ENCODE measurements around the gene BHLHE40. TPM values are rescaled to one million over a fixed set of nuclear protein-coding genes. Genes with fewer than 3 reads are reported as not detected.

Gene BHLHE40
- total and polyA plus RNA-seq, 2 experiments from 2014 or later, result 67.1 to 116 TPM

- H3K9me3 ChIP-seq (ENCODE audit: low read depth), result no peaks in the 10 kb centered on the region
- WGBS (ENCODE audit: low lambda C conversion rate, missing lambda C conversion rate), result 93% methylated on average over 4 of the region's 4 CpGs
- H3K27me3 ChIP-seq, result no peaks in the 10 kb centered on the region
- H3K4me2 ChIP-seq, result no peak overlapping the region
- H3K36me3 ChIP-seq (replicated peaks; ENCODE audit: insufficient read depth, low read depth), result no peaks in the 10 kb centered on the region
- H2AFZ ChIP-seq, result no peak overlapping the region
- TF ChIP-seq EZH2phosphoT487 (IDR thresholded peaks at IDR 0.05; ENCODE audit: low read depth, severe bottlenecking, unreplicated experiment) (no peak), CTCF (IDR thresholded peaks at IDR 0.05; ENCODE audit: poor library complexity) (no peak), EZH2 (IDR thresholded peaks at IDR 0.05; ENCODE audit: borderline replicate concordance) (no peak)
- H3K79me2 ChIP-seq, result no peaks in the 10 kb centered on the region
- no peaks in the 10 kb centered on the region for H3K9me2 ChIP-seq (replicated peaks; ENCODE audit: insufficient read depth)
- H3K4me1 ChIP-seq (ENCODE audit: insufficient read depth), result peaks cover 7% of the 10 kb centered on the region
- H3K4me3 ChIP-seq, result no peak overlapping the region
- no peak for DNase-seq (ENCODE audit: low spot score)
- H4K20me1 ChIP-seq (ENCODE audit: insufficient read depth, poor library complexity, severe bottlenecking), result no peaks in the 10 kb centered on the region
- H3K27ac ChIP-seq, result no peak overlapping the region
Observed at GRCh38 chr3:4993276-4994143, 14.3 kb downstream of the BHLHE40 start.

- Histone ChIP-seq H2AFZ (no peak overlapping the region), H3K9me2 (replicated peaks; ENCODE audit: insufficient read depth) (no peaks in the 10 kb centered on the region), H3K9me3 (ENCODE audit: low read depth) (no peaks in the 10 kb centered on the region), H3K27me3 (no peaks in the 10 kb centered on the region), H3K27ac (no peak overlapping the region), H3K36me3 (replicated peaks; ENCODE audit: insufficient read depth, low read depth) (no peaks in the 10 kb centered on the region), H3K79me2 (no peaks in the 10 kb centered on the region), H4K20me1 (ENCODE audit: insufficient read depth, poor library complexity, severe bottlenecking) (no peaks in the 10 kb centered on the region), H3K4me3 (no peak overlapping the region), H3K4me1 (ENCODE audit: insufficient read depth) (peaks cover 7% of the 10 kb centered on the region), H3K4me2 (no peak overlapping the region)
- DNase-seq (ENCODE audit: low spot score), result no peak
- TF ChIP-seq EZH2 (IDR thresholded peaks at IDR 0.05; ENCODE audit: borderline replicate concordance) (no peak), EZH2phosphoT487 (IDR thresholded peaks at IDR 0.05; ENCODE audit: low read depth, severe bottlenecking, unreplicated experiment) (no peak), CTCF (IDR thresholded peaks at IDR 0.05; ENCODE audit: poor library complexity) (no peak)
Observed at GRCh38 chr3:4994144-4994730, 15.0 kb downstream of the BHLHE40 start.

GRCh38 chr3:4994823-4995499 lies 15.7 kb downstream of the BHLHE40 start:
- Histone ChIP-seq H3K4me1 (ENCODE audit: insufficient read depth) (peaks cover 7% of the 10 kb centered on the region), H3K9me2 (replicated peaks; ENCODE audit: insufficient read depth) (no peaks in the 10 kb centered on the region), H3K36me3 (replicated peaks; ENCODE audit: insufficient read depth, low read depth) (no peaks in the 10 kb centered on the region), H3K4me3 (no peak overlapping the region), H4K20me1 (ENCODE audit: insufficient read depth, poor library complexity, severe bottlenecking) (no peaks in the 10 kb centered on the region), H3K9me3 (ENCODE audit: low read depth) (no peaks in the 10 kb centered on the region), H3K27me3 (no peaks in the 10 kb centered on the region), H3K79me2 (no peaks in the 10 kb centered on the region), H3K4me2 (no peak overlapping the region), H2AFZ (no peak overlapping the region), H3K27ac (no peak overlapping the region)
- WGBS (ENCODE audit: low lambda C conversion rate, missing lambda C conversion rate), result 83% methylated on average over 11 of the region's 11 CpGs
- TF ChIP-seq EZH2phosphoT487 (IDR thresholded peaks at IDR 0.05; ENCODE audit: low read depth, severe bottlenecking, unreplicated experiment) (no peak), CTCF (IDR thresholded peaks at IDR 0.05; ENCODE audit: poor library complexity) (no peak), EZH2 (IDR thresholded peaks at IDR 0.05; ENCODE audit: borderline replicate concordance) (no peak)
- peak; percentile 67 for DNase-seq (ENCODE audit: low spot score)
